Activated T-helper 2 cell treated with anti-CD3 and anti-CD28 coated beads, Interferon-gamma antibody, Interleukin-2, Interleukin-4, amounts not matched to agents 10 μg/mL and 5 μg/mL and 100 μg/mL, durations not matched to agents 14 hours and 24 hours and 36 hours (primary cell): ENCODE data around the gene GALNT11. TPM values are rescaled to one million over a fixed set of nuclear protein-coding genes. Genes with fewer than 3 reads are reported as not detected.
"Not testable (repeated sequence)": the region's sequence is repeated elsewhere in the genome, so short reads cannot be mapped to it uniquely, and the experiment has no call there.

Experiments
- DNase-seq: peaks from one replicate; pipeline ENCODE4 v3.0.0; 2021; ENCODE audit warnings: low spot score
- H3K27ac Mint-ChIP-seq: one replicate; pipeline ENCODE4 v1.8.0; 2021; ENCODE audit warnings: mixed read lengths
- H3K27me3 Mint-ChIP-seq: one replicate; pipeline ENCODE4 v1.8.0; 2021; ENCODE audit warnings: low read depth, mixed read lengths
- H3K36me3 Mint-ChIP-seq: one replicate; pipeline ENCODE4 v1.8.0; 2021; ENCODE audit warnings: low read depth, mixed read lengths
- H3K4me1 Mint-ChIP-seq: one replicate; pipeline ENCODE4 v1.8.0; 2021; ENCODE audit warnings: low read depth, mixed read lengths
- H3K4me3 Mint-ChIP-seq: one replicate; pipeline ENCODE4 v1.8.0; 2021; ENCODE audit warnings: low read depth, mild to moderate bottlenecking, moderate library complexity, mixed read lengths
- H3K9me3 Mint-ChIP-seq: one replicate; pipeline ENCODE4 v1.8.0; 2021; ENCODE audit warnings: mixed read lengths
- intact Hi-C: fragments of 100-400 bp; cut with micrococcal nuclease; formaldehyde crosslinking; loops from one replicate; pipeline ENCODE4 v1.15.1; 2023
- total RNA-seq: library from RNA; stranded (reverse); gene quantifications from 2 replicates; pipeline ENCODE4 v1.2.3, GENCODE V29; 2022

GALNT11 gene
- total RNA-seq, 1 donor from 2014 or later: 22.8 TPM

DNA sequence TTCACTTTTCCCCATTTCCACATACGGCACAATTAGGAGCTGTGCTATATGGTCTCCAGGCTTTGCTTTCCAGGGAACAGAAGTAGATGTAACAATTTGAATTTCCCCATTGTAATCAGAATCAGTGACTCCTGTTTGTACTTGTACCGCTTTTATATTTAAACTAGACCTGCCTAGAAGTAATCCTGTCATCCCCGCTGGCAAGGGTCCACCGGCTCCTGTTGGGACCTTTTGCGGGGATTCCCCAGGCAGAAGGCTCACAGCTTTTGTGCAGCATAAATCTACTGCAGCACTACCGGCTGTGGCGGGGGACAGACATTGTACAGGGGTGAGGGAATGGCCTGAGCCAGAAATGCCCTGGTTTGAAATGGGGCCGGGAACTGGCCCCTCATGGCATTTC lies 17.6 kb downstream of the GALNT11 start:
- DNase-seq, H3K27ac Mint-ChIP-seq, H3K4me3 Mint-ChIP-seq, intact Hi-C loops, H3K4me1 Mint-ChIP-seq, H3K27me3 Mint-ChIP-seq: not testable (repeated sequence)
- H3K36me3 Mint-ChIP-seq: peaks cover 44% of the 10 kb centered on the region
- peaks cover 67% of the 10 kb centered on the region for H3K9me3 Mint-ChIP-seq

DNA sequence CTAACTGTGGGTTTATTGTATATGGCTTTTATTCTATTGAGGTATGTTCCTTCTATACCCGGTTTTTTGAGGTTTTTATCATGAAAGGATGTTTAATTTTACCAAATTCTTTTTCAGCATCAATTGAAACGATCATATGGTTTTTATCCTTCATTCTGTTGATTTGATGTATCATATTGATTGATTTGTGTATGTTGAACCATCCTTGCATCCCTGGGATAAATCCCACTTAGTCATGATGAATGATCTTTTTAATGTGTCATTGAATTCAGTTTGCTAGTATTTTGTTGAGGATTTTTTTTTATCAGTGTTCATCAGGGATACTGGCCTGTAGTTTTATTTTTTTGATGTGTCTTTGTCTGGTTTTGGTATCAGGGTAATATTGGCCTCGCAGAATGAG lies 19.4 kb downstream of the GALNT11 start:
- Mint-ChIP-seq H3K36me3 (peaks cover 30% of the 10 kb centered on the region), H3K9me3 (peaks cover 59% of the 10 kb centered on the region)
- H3K4me3 Mint-ChIP-seq, intact Hi-C loops, H3K27ac Mint-ChIP-seq, DNase-seq, H3K27me3 Mint-ChIP-seq, H3K4me1 Mint-ChIP-seq: not testable (repeated sequence)

DNA sequence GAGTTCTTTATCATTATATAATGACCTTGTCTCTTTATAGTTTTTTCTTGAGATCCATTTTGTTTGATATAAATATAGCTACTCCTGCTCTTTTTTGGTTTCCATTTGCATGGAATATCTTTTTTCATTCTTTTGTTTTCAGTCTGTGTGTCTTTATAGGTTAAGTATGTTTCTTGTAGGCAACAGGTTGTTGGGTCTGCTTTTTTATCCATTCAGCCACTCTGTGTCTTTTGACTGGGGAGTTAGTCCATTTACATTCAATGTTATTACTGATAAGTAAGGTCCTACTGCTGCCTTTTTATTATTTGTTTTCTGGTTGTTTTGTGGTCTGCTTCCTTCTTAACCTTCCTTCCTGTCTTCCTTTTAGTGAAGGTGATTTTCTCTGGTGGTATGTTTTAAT lies 21.1 kb downstream of the GALNT11 start:
- intact Hi-C loops: no loop called here
- H3K27me3 Mint-ChIP-seq: no peaks in the 10 kb centered on the region
- H3K9me3 Mint-ChIP-seq: peaks cover 46% of the 10 kb centered on the region
- H3K36me3 Mint-ChIP-seq: peaks cover 25% of the 10 kb centered on the region
- DNase-seq: no peak
- H3K4me1 Mint-ChIP-seq: peaks cover 7% of the 10 kb centered on the region
- no peak overlapping the region for H3K4me3 Mint-ChIP-seq
- H3K27ac Mint-ChIP-seq: no peak overlapping the region

DNA sequence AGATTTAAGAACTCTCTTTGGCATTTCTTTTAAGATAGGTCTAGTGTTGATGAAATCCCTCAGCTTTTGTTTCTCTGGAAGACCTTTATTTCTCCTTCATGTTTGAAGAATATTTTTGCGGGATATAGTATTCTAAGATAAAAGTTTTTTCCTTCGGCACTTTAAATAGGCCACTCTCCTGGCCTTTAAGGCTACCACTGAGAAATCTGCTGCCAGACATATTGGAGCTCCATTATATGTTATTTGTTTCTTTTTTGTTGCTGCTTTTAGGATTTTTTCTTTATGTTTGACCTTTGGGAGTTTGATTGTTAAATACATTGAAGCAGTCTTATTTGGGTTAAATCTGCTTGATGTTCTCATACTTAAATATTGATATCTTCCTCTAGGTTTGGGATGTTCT lies 22.6 kb downstream of the GALNT11 start:
- H3K27ac Mint-ChIP-seq: no peak overlapping the region
- no peak for DNase-seq
- H3K4me1 Mint-ChIP-seq: peaks cover 7% of the 10 kb centered on the region
- peaks cover 39% of the 10 kb centered on the region for H3K9me3 Mint-ChIP-seq
- no peaks in the 10 kb centered on the region for H3K27me3 Mint-ChIP-seq
- intact Hi-C loops: no loop called here
- H3K36me3 Mint-ChIP-seq: peaks cover 21% of the 10 kb centered on the region
- no peak overlapping the region for H3K4me3 Mint-ChIP-seq

GRCh38 chr7:152050547-152050971 lies 25.1 kb downstream of the GALNT11 start:
- peaks cover 8% of the 10 kb centered on the region for H3K36me3 Mint-ChIP-seq
- H3K27ac Mint-ChIP-seq: no peak overlapping the region
- DNase-seq: no peak
- no peak overlapping the region for H3K4me3 Mint-ChIP-seq
- H3K9me3 Mint-ChIP-seq: peaks cover 18% of the 10 kb centered on the region
- peaks cover 5% of the 10 kb centered on the region for H3K4me1 Mint-ChIP-seq
- no peaks in the 10 kb centered on the region for H3K27me3 Mint-ChIP-seq
- intact Hi-C loops: no loop called here

DNA sequence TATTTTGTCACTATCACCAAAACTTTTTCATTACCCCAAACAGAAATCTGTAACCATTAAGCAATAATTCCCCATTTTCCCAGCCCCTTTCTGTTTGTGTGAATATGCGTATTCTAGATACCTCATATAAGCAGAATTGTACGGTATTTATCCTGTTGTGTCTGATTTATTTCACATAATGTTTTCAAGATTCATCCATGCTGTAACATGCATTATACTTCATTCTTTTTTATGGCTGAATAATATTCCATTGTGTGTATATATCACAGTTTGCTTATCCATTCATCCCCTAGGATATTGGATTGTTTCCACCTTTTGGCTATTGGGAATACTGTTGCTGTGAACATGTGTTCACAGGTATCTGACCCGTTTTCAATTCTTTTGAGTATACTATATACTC lies 26.5 kb downstream of the GALNT11 start:
- Mint-ChIP-seq H3K9me3 (peaks cover 5% of the 10 kb centered on the region), H3K4me1 (no peaks in the 10 kb centered on the region), H3K27ac (no peak overlapping the region), H3K36me3 (no peaks in the 10 kb centered on the region), H3K27me3 (no peaks in the 10 kb centered on the region), H3K4me3 (no peak overlapping the region)
- no peak for DNase-seq
- intact Hi-C loops: no loop called here

GRCh38 chr7:152052771-152053170 lies 27.3 kb downstream of the GALNT11 start:
- no peaks in the 10 kb centered on the region for H3K4me1 Mint-ChIP-seq
- H3K27ac Mint-ChIP-seq: no peak overlapping the region
- H3K36me3 Mint-ChIP-seq: peaks cover 3% of the 10 kb centered on the region
- H3K4me3 Mint-ChIP-seq: no peak overlapping the region
- no peak for DNase-seq
- H3K9me3 Mint-ChIP-seq: peaks cover 5% of the 10 kb centered on the region
- intact Hi-C loops: no loop called here
- no peaks in the 10 kb centered on the region for H3K27me3 Mint-ChIP-seq

- no peaks in the 10 kb centered on the region for H3K27me3 Mint-ChIP-seq
- intact Hi-C loops: no loop called here
- H3K36me3 Mint-ChIP-seq: peaks cover 10% of the 10 kb centered on the region
- no peak overlapping the region for H3K27ac Mint-ChIP-seq
- DNase-seq: no peak
- no peak overlapping the region for H3K4me3 Mint-ChIP-seq
- H3K9me3 Mint-ChIP-seq: no peaks in the 10 kb centered on the region
- H3K4me1 Mint-ChIP-seq: no peaks in the 10 kb centered on the region
These were observed 29.1 kb downstream of the GALNT11 start for GRCh38 chr7:152054367-152055230.

DNA sequence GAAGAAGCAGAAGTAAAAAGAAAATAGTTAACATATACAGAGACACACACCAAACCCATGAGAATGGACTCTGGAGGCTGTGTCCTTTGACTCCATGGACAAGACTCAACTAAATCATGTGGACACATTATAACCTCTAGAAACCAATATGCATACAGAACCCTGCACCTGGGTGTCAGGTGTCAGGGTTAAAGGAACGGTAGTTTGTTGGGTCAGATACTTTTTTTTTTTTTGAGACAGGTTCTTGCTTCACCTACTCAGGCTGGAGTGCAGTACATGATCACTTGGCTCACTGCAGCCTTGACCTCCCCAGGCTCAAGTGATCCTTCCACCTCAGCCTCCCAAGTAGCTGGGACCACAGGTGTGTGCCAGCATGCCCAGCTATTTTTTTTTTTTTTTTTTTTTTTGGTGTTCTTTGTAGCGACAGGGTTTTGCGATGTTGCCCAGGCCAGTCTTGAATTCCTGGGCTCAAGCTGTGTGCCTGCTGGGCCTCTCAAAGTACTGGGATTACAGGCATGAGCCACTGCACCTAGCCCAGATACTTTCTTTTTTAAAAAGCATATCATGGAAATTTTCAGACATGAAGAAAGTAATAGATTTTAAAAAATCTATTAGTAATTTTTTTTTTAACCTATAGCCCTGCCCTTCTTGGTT lies 31.3 kb downstream of the GALNT11 start:
- H3K27me3 Mint-ChIP-seq: no peaks in the 10 kb centered on the region
- intact Hi-C loops: no loop called here
- peaks cover 17% of the 10 kb centered on the region for H3K36me3 Mint-ChIP-seq
- H3K27ac Mint-ChIP-seq: no peak overlapping the region
- peaks cover 9% of the 10 kb centered on the region for H3K9me3 Mint-ChIP-seq
- H3K4me3 Mint-ChIP-seq: no peak overlapping the region
- H3K4me1 Mint-ChIP-seq: no peaks in the 10 kb centered on the region
- DNase-seq: no peak

GRCh38 chr7:152059311-152059710 lies 33.8 kb downstream of the GALNT11 start:
- no peak overlapping the region for H3K4me3 Mint-ChIP-seq
- H3K36me3 Mint-ChIP-seq: peaks cover 17% of the 10 kb centered on the region
- intact Hi-C loops: no loop called here
- H3K27me3 Mint-ChIP-seq: no peaks in the 10 kb centered on the region
- no peak for DNase-seq
- H3K9me3 Mint-ChIP-seq: peaks cover 31% of the 10 kb centered on the region
- no peak overlapping the region for H3K27ac Mint-ChIP-seq
- no peaks in the 10 kb centered on the region for H3K4me1 Mint-ChIP-seq

GRCh38 chr7:152061086-152061485 lies 35.6 kb downstream of the GALNT11 start:
- Mint-ChIP-seq H3K9me3 (peaks cover 34% of the 10 kb centered on the region), H3K36me3 (peaks cover 17% of the 10 kb centered on the region)
- not testable (repeated sequence) for DNase-seq

DNA sequence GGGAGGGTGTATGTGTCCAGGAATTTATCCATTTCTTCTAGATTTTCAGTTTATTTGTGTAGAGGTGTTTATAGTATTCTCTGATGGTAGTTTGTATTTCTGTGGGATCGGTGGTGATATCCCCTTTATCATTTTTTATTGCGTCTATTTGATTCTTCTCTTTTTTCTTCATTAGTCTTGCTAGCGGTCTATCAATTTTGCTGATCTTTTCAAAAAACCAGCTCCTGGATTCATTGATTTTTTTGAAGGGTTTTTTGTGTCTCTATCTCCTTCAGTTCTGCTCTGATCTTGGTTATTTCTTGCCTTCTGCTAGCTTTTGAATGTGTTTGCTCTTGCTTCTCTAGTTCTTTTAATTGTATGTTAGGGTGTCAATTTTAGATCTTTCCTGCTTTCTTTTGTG lies 37.7 kb downstream of the GALNT11 start:
- H3K4me1 Mint-ChIP-seq, H3K4me3 Mint-ChIP-seq, DNase-seq, H3K27me3 Mint-ChIP-seq, H3K27ac Mint-ChIP-seq, intact Hi-C loops: not testable (repeated sequence)
- Mint-ChIP-seq H3K36me3 (peaks cover 13% of the 10 kb centered on the region), H3K9me3 (peaks cover 34% of the 10 kb centered on the region)

More at GRCh38 chr7:152061086-152061485, 35.6 kb downstream of the GALNT11 start:
- H3K4me3 Mint-ChIP-seq, H3K27ac Mint-ChIP-seq, intact Hi-C loops, H3K4me1 Mint-ChIP-seq, H3K27me3 Mint-ChIP-seq: not testable (repeated sequence)

DNA sequence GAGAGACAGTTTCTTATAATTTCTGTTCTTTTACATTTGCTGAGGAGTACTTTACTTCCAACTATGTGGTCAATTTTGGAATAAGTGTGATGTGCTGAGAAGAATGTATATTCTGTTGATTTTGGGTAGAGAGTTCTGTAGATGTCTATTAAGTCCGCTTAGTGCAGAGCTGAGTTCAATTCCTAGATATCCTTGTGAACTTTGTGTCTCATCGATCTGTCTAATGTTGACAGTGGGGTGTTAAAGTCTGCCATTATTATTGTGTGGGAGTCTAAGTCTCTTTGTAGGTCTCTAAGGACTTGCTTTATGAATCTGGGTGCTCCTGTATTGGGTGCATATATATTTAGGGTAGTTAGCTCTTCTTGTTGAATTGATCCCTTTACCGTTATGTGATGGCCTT lies 38.3 kb downstream of the GALNT11 start:
- H3K4me3 Mint-ChIP-seq, H3K27me3 Mint-ChIP-seq, H3K27ac Mint-ChIP-seq, DNase-seq, intact Hi-C loops, H3K4me1 Mint-ChIP-seq: not testable (repeated sequence)
- Mint-ChIP-seq H3K36me3 (peaks cover 13% of the 10 kb centered on the region), H3K9me3 (peaks cover 34% of the 10 kb centered on the region)
